DMS 273 (cell line): ENCODE data around the gene PRDM13.
"Not testable (repeated sequence)": the region's sequence is repeated elsewhere in the genome, so short reads cannot be mapped to it uniquely, and the experiment has no call there.

Experiments
- DNase-seq: peaks from one replicate; lab custom pipeline; 2025; ENCODE audit not compliant: unreplicated experiment; lab: John Stamatoyannopoulos, UW

The PRDM13 gene

GRCh38 chr6:99606656-99607415 lies at the start of gene PRDM13:
Gene PRDM13, plus strand, starts transcription at chr6:99606833. Its CDS starts 202 bp downstream, at chr6:99607035.
- peak; percentile 61 for DNase-seq

DNA sequence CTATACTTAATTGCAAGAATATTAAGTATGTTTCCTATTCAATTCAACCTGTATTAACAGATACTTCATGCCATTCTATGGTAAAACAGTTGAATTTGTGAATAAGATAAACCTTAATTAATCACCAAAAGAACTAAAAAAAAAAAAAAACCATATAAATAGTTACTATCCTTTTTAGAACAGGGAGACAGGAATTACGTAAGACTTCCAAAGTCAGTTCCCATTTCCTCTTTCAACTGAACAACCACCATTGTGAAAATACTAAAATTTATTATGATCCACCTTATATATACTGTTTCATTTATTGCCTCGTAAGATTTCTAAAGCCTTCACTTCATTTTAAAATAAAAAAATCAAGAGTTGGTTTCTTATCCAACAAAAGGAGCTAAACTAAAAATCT lies 47.6 kb upstream of the PRDM13 start:
- DNase-seq = no peak

DNA sequence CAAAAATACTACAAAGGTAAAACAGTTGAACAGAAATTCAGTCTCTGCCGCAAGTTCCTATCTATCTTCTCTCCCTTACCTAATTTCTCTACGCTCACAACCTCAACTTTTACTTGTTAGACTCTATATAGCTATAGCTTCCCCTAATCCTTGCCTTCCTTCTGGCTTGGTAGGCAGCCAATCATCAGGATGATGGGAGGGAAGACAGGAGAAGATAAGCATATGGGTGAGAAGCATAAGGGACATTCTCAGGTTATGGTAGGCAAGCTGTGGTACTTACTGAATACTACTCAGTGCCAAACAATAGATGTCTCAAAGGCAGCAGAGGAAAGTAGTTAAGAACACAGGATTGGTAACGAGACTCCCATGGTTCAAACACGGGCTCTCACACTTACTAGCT lies 46.0 kb upstream of the PRDM13 start:
- DNase-seq = peak; percentile 24

GRCh38 chr6:99563056-99563723 lies 43.4 kb upstream of the PRDM13 start:
- no peak for DNase-seq

DNA sequence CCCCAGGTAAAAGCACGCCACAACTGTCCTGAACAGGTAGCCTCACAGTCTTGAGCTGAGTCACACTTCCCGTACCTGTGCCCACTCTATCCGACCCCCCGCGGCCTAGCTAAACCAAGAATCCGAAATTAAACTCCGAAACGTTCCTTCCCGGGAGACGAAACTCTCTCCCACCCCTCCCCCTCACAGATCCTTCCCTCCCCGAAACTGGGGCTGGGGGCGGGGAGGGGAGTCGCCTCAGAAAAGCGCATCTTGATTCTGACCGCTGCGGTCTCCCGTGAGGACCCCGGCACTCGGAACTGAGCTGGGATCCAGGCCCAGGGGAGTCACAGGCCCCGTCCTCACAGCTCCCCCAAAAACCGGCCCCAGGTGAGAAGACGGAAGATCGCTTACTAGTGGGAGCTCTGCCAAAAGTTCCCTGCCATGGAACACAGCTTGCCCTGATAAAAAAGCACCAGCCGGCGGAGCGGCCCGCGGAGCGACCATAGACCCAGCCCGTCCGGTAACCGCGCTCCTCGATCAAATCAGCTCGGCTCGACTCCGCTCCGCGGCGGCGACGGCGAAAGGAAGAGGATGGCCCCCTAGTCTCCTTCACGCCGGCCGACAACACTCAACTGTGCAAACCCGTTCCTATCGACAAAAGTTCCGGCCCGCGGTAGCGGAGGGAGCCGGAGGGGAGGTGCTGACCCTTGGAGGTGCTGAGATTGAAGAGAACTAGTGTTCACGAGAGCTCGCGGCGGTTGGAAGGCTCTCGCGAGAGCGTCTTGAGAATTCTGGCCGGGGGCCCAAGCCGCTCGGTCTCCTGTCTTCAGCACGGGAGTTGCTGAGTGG lies 38.3 kb upstream of the PRDM13 start, which contains the start of gene CCNC:
Gene CCNC (minus strand): TSS at position 558 of the 831 bp plus-strand sequence. CDS start 133 bp downstream, at position 425.
- peak; percentile 99 for DNase-seq

GRCh38 chr6:99573980-99574617 lies 32.5 kb upstream of the PRDM13 start:
- no peak for DNase-seq

- DNase-seq = no peak
Observed at GRCh38 chr6:99575544-99576227, 30.9 kb upstream of the PRDM13 start.

- DNase-seq = no peak
Observed at GRCh38 chr6:99579781-99580180, 26.9 kb upstream of the PRDM13 start.

GRCh38 chr6:99587792-99588191 lies 18.8 kb upstream of the PRDM13 start:
- no peak for DNase-seq

GRCh38 chr6:99588618-99589289 lies 17.9 kb upstream of the PRDM13 start:
- DNase-seq = peak; percentile 95

DNA sequence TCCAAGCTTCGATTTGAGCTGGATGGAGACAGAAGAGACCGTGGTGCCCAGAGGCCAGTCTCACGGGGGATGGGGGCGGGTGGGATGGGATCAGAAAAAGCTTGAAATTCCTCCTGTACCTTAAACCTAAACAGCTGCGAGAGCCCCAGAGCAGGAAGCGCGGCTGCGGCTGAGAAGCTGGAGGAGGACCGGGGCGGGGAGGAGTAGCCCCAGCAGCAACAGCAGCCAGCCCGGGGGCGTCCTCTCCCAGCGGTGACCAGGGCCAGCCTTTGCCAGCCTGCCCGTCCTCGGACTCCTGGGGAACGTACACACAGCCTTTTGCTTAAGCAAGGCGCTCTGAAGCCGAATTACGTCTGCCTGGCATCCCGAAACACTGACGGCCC lies 17.4 kb upstream of the PRDM13 start:
- peak; percentile 75 for DNase-seq

- DNase-seq = no peak
Observed at GRCh38 chr6:99589907-99590493, 16.6 kb upstream of the PRDM13 start.

GRCh38 chr6:99590728-99591672 lies 15.6 kb upstream of the PRDM13 start:
- no peak for DNase-seq

DNA sequence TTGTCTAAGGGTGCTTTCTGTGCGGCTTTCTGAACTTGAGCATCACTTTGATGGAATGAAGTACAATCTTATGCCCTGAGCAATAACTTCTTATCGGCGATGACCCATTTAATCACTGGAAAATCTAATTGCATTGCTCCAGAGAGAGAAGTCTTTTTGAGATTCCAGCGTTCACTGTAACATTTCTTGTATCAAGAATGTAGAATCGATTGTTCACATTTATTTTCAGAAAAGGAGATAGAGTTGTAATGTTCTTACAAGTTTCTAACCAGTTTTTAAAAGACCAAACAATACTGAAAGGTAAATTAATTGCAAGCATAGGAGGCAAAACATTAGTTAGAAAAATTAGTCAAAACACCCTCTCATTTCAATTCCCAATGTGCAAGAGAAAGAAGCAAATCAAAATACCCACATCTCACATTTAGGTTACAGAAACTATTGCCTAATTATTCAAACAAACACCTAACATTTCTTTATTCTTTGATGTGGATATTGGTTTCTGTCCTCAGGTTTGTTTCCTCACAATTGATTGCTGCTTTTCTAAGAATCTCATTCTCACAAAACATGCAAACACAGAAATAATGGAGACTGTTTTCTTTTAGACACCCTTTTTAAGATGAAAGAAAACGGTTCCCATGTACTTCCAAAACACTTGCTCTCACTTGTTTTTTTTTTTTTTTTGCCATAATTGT lies 14.8 kb upstream of the PRDM13 start:
- no peak for DNase-seq

DNA sequence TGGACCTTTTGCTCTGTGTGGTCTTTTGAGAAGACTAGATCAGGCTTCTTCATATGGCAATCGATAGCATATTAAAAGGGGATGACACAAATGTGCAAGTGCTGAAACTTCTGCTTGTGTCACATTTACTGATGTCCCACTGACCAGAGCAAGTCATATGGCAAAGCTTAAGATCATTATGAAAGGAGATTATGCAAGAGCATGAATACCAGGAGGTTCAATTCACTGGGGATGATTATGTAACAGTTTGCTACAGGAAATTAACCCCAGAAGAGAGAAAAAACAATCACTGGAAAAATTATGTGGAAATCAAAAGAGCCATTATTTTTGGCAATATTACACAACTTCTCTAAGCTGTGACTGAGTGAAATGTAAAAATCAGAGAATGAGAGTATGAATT lies 13.7 kb upstream of the PRDM13 start:
- no peak for DNase-seq

DNA sequence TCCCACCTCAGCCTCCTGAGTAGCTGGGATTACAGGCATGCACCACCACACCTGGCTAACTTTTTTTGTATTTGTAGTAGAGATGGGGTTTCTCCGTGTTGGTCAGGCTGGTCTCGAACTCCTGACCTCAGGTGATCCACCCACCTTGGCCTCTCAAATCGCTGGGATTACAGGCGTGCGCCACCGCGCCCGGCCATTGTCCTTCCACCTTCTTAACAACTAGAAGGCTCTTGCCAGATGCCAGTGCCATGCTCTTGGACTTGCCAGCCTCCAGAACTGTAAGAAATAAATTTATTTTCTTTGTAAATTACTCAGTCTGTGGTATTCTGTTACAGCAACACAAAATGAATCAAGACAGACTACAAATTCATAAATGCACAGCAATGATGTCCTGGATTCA lies 11.9 kb upstream of the PRDM13 start:
- DNase-seq = not testable (repeated sequence)

- no peak for DNase-seq
Observed at GRCh38 chr6:99602520-99603420, 3.9 kb upstream of the PRDM13 start.
